ENCODE data around the gene TOR1AIP2.
"Not testable (repeated sequence)": the region's sequence is repeated elsewhere in the genome, so short reads cannot be mapped to it uniquely, and the experiment has no call there.

The TOR1AIP2 gene

DNA sequence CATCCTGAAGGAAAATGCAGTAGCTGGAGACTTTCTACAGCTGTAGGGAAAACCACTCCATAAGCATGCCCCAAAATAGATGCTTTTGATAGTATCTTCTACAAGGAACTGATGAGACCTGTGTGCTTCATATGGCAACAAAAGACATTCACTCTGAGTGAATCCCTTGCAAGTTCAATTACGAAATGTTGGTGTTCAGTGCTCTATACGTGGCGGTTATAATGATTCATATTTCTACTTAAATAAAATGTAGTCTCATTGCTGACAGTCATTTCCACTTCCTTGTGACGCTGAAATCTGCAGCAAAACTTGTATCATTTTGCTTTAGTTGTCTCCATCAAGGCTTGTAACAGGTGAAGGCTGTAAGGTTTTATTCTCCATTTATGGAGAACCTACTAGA, 20.6 kb downstream of the TOR1AIP2 start:
- Histone ChIP-seq H3K27me3 (ENCODE audit: low read depth, low read length) (no peaks in the 10 kb centered on the region), H3K9ac (ENCODE audit: low read length) (no peak overlapping the region), H3K4me3 (ENCODE audit: low read length) (no peak overlapping the region), H3K4me1 (ENCODE audit: low read length) (no peaks in the 10 kb centered on the region), H4K20me1 (ENCODE audit: insufficient read depth, low read length) (no peaks in the 10 kb centered on the region; the same call in 1 of the 2 replicates), H2AFZ (ENCODE audit: low read depth, low read length) (no peak overlapping the region), H3K79me2 (ENCODE audit: low read length) (no peaks in the 10 kb centered on the region), H3K4me2 (ENCODE audit: low read length) (no peak overlapping the region), H3K27ac (ENCODE audit: low read length) (no peak overlapping the region), H3K9me3 (ENCODE audit: insufficient read depth, low read length) (no peaks in the 10 kb centered on the region), H3K36me3 (replicated peaks; ENCODE audit: low read depth, low read length) (peaks cover 34% of the 10 kb centered on the region)
- no peak for TF ChIP-seq CTCF (IDR thresholded peaks at IDR 0.05; ENCODE audit: low read depth, low read length)
- TF ChIP-seq EZH2phosphoT487 (IDR thresholded peaks at IDR 0.05; ENCODE audit: low read depth) = no peak

DNA sequence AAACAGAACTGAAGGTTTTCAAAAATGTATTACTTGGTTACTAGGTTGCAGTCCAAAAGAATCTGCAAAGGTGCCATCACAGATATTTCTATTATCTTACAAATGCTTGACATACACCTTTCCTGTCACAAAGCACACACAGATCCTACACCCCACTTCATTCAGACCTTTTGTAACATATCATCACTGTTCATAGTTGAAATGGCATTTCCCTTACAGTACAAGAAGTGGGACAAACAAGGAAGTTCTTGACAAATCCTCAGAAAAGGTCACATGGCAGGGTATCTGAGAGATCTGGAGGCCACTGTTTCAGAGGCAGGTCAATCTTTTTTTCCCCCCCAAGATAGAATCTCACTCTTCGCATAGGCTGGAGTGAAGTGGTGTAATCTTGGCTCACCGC, 21.3 kb downstream of the TOR1AIP2 start:
- no peaks in the 10 kb centered on the region for H3K9me3 ChIP-seq (ENCODE audit: insufficient read depth, low read length)
- H3K4me3 ChIP-seq (ENCODE audit: low read length) = no peak overlapping the region
- no peaks in the 10 kb centered on the region for H3K79me2 ChIP-seq (ENCODE audit: low read length)
- H3K9ac ChIP-seq (ENCODE audit: low read length) = no peak overlapping the region
- no peaks in the 10 kb centered on the region; the same call in 1 of the 2 replicates for H4K20me1 ChIP-seq (ENCODE audit: insufficient read depth, low read length)
- H3K36me3 ChIP-seq (replicated peaks; ENCODE audit: low read depth, low read length) = peaks cover 34% of the 10 kb centered on the region
- no peaks in the 10 kb centered on the region for H3K27me3 ChIP-seq (ENCODE audit: low read depth, low read length)
- TF ChIP-seq CTCF (IDR thresholded peaks at IDR 0.05; ENCODE audit: low read depth, low read length) = no peak
- no peak for TF ChIP-seq EZH2phosphoT487 (IDR thresholded peaks at IDR 0.05; ENCODE audit: low read depth)
- H3K27ac ChIP-seq (ENCODE audit: low read length) = no peak overlapping the region
- H3K4me2 ChIP-seq (ENCODE audit: low read length) = no peak overlapping the region
- H2AFZ ChIP-seq (ENCODE audit: low read depth, low read length) = no peak overlapping the region
- H3K4me1 ChIP-seq (ENCODE audit: low read length) = no peaks in the 10 kb centered on the region

DNA sequence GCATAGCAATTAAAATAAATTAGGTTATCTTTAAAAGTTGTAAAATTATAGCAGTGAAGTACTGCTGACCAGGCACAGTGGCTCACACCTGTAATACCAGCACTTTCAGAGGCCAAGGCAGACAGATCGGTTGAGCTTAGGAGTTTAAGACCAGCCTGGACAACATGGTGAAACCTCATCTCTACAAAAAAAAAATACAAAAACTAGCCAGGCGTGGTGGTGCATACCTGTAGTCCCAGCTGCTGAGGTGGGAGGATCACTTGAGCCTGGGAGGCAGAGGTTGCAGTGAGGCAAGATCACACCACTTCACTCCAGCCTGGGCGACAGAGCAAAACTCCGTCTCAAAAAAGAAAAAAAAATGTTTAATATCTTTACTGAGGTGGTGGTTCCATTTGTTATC, 21.8 kb downstream of the TOR1AIP2 start:
- H3K4me1 ChIP-seq (ENCODE audit: low read length); H2AFZ ChIP-seq (ENCODE audit: low read depth, low read length); H3K4me2 ChIP-seq (ENCODE audit: low read length); H3K27me3 ChIP-seq (ENCODE audit: low read depth, low read length); H3K27ac ChIP-seq (ENCODE audit: low read length); H4K20me1 ChIP-seq (ENCODE audit: insufficient read depth, low read length); H3K79me2 ChIP-seq (ENCODE audit: low read length); H3K9ac ChIP-seq (ENCODE audit: low read length); H3K4me3 ChIP-seq (ENCODE audit: low read length); H3K9me3 ChIP-seq (ENCODE audit: insufficient read depth, low read length): not testable (repeated sequence)
- peaks cover 37% of the 10 kb centered on the region for H3K36me3 ChIP-seq (replicated peaks; ENCODE audit: low read depth, low read length)

DNA sequence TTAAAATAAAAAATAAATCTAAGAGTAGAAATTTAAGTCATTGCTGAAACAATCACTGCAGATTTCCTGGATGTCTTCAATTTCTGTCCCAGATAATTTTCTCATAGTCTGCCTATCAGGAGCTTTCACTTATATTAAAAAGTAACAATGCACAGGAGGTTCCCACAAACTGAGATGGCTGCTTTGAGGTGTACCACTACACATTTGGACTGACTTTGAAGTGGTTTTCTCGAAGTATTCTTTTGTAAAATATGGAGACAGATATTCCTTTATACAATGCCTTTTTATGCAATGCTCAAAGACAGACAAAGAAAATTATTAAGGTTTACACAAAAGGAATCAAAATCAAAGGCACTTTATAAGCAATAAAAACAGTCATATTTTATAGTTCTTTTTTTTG, 24.5 kb downstream of the TOR1AIP2 start:
- H3K9ac ChIP-seq (ENCODE audit: low read length) = no peak overlapping the region
- H3K4me3 ChIP-seq (ENCODE audit: low read length) = no peak overlapping the region
- H3K4me2 ChIP-seq (ENCODE audit: low read length) = no peak overlapping the region
- H3K27ac ChIP-seq (ENCODE audit: low read length) = no peak overlapping the region
- H3K36me3 ChIP-seq (replicated peaks; ENCODE audit: low read depth, low read length) = peaks cover 51% of the 10 kb centered on the region
- no peaks in the 10 kb centered on the region for H3K27me3 ChIP-seq (ENCODE audit: low read depth, low read length)
- no peaks in the 10 kb centered on the region for H3K4me1 ChIP-seq (ENCODE audit: low read length)
- H3K9me3 ChIP-seq (ENCODE audit: insufficient read depth, low read length) = no peaks in the 10 kb centered on the region
- H3K79me2 ChIP-seq (ENCODE audit: low read length) = no peaks in the 10 kb centered on the region
- H2AFZ ChIP-seq (ENCODE audit: low read depth, low read length) = no peak overlapping the region
- H4K20me1 ChIP-seq (ENCODE audit: insufficient read depth, low read length) = no peaks in the 10 kb centered on the region; the same call in 1 of the 2 replicates
- TF ChIP-seq EZH2phosphoT487 (IDR thresholded peaks at IDR 0.05; ENCODE audit: low read depth) (no peak), CTCF (IDR thresholded peaks at IDR 0.05; ENCODE audit: low read depth, low read length) (no peak)

DNA sequence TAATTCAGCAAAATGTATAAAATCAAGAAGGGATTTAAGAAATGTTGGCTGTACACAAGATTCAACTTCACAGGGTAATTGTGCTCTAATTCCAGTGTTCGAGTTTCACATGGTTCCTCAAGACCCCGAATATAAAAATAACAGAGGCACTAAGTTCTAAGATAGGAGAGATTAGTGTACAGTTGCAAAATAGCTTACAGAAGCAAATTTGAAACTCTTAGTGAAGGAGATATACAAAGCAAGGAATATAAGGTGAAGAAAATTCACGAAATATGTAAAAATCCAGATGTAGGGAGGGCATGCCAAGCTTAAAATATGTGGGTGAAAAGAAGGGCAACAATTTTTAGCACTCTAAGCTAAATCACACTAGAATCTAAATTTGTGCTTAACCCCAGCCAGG, 29.4 kb downstream of the TOR1AIP2 start:
- Histone ChIP-seq H3K36me3 (replicated peaks; ENCODE audit: low read depth, low read length) (peaks cover 64% of the 10 kb centered on the region), H3K27ac (ENCODE audit: low read length) (no peak overlapping the region), H3K4me3 (ENCODE audit: low read length) (no peak overlapping the region), H3K4me2 (ENCODE audit: low read length) (no peak overlapping the region), H3K9me3 (ENCODE audit: insufficient read depth, low read length) (no peaks in the 10 kb centered on the region), H3K27me3 (ENCODE audit: low read depth, low read length) (no peaks in the 10 kb centered on the region), H3K79me2 (ENCODE audit: low read length) (no peaks in the 10 kb centered on the region), H4K20me1 (ENCODE audit: insufficient read depth, low read length) (no peaks in the 10 kb centered on the region), H2AFZ (ENCODE audit: low read depth, low read length) (no peak overlapping the region), H3K9ac (ENCODE audit: low read length) (no peak overlapping the region), H3K4me1 (ENCODE audit: low read length) (no peaks in the 10 kb centered on the region)
- TF ChIP-seq EZH2phosphoT487 (IDR thresholded peaks at IDR 0.05; ENCODE audit: low read depth) (no peak), CTCF (IDR thresholded peaks at IDR 0.05; ENCODE audit: low read depth, low read length) (no peak)
